OCI-LY3 (cell line): ENCODE results near the gene WBP1.

ENCODE experiments used
- H2AFZ ChIP-seq: fragments of 200-600, 300-600 bp; shearing (Covaris generic); 2 replicates; pipeline ENCODE4 v1.6.0; 2014; ENCODE audit warnings: antibody characterized with exemption, low read depth, low read length
- H3K27ac ChIP-seq: fragments of 200-600, 300-600 bp; sonication (generic); 2 replicates; pipeline ENCODE4 v1.5.1; 2014; ENCODE audit warnings: mild to moderate bottlenecking, low read length, moderate library complexity, mixed read lengths
- H3K27me3 ChIP-seq: fragments of 200-600, 300-600 bp; sonication (generic); 2 replicates; pipeline ENCODE4 v1.6.1; 2014; ENCODE audit warnings: low read depth, low read length, mixed read lengths
- H3K36me3 ChIP-seq: fragments of 200-600, 300-600 bp; sonication (generic); replicated peaks from 2 replicates; pipeline ENCODE3; 2014; ENCODE audit warnings: low read depth, low read length, mixed read lengths
- H3K4me1 ChIP-seq: fragments of 300-600, 200-600 bp; sonication (generic); 2 replicates; pipeline ENCODE4 v1.6.1; 2014; ENCODE audit warnings: low read length, mixed read lengths
- H3K4me2 ChIP-seq: fragments of 200-600, 300-600 bp; sonication (generic); 2 replicates; pipeline ENCODE4 v1.6.1; 2014; ENCODE audit warnings: low read length, mixed read lengths
- H3K4me3 ChIP-seq: fragments of 300-600, 200-600 bp; sonication (generic); 2 replicates; pipeline ENCODE4 v1.5.1; 2014; ENCODE audit warnings: antibody characterized with exemption, mild to moderate bottlenecking, low read length, moderate library complexity
- H3K79me2 ChIP-seq: fragments of 300-600, 200-600 bp; shearing (Covaris generic); 2 replicates; pipeline ENCODE4 v1.6.1; 2014; ENCODE audit warnings: mild to moderate bottlenecking, low read length, mixed read lengths
- H3K9ac ChIP-seq: fragments of 300-600, 200-600 bp; shearing (Covaris generic); 2 replicates; pipeline ENCODE4 v1.6.0; 2014; ENCODE audit warnings: mild to moderate bottlenecking, low read length, moderate library complexity
- H3K9me3 ChIP-seq: fragments of 200-600, 300-600 bp; shearing (Covaris generic); 2 replicates; pipeline ENCODE4 v1.6.1; 2014; ENCODE audit warnings: low read length, mixed read lengths; ENCODE audit not compliant: insufficient read depth
- H4K20me1 ChIP-seq: fragments of 200-600, 300-600 bp; sonication (generic); 2 replicates; pipeline ENCODE4 v1.6.1; 2016; ENCODE audit warnings: low read length, mixed read lengths; ENCODE audit not compliant: insufficient read depth
- CTCF ChIP-seq: fragments of 200-600, 300-600 bp; sonication (generic); IDR thresholded peaks from 2 replicates; pipeline ENCODE4 v1.5.1; 2014; ENCODE audit warnings: antibody characterized with exemption, low read length, low read depth
- EZH2phosphoT487 ChIP-seq: fragments of 200-600 bp; shearing (Covaris generic); IDR thresholded peaks from 2 replicates; pipeline ENCODE4 v1.6.1; 2018; ENCODE audit warnings: antibody characterized with exemption, mixed run types, low read depth

The WBP1 gene

GRCh38 chr2:74493546-74493945, 35.3 kb downstream of the WBP1 start:
- H3K4me2 ChIP-seq, result no peak overlapping the region
- H3K27me3 ChIP-seq, result no peaks in the 10 kb centered on the region
- peaks cover 17% of the 10 kb centered on the region for H3K36me3 ChIP-seq
- no peaks in the 10 kb centered on the region for H4K20me1 ChIP-seq
- no peaks in the 10 kb centered on the region for H3K79me2 ChIP-seq
- no peaks in the 10 kb centered on the region for H3K4me1 ChIP-seq
- no peaks in the 10 kb centered on the region for H3K9me3 ChIP-seq
- H3K9ac ChIP-seq, result no peak overlapping the region
- no peak for TF ChIP-seq CTCF
- no peak for TF ChIP-seq EZH2phosphoT487
- H3K4me3 ChIP-seq, result no peak overlapping the region
- H3K27ac ChIP-seq, result no peak overlapping the region
- H2AFZ ChIP-seq, result no peak overlapping the region

- Histone ChIP-seq H3K4me1 (no peaks in the 10 kb centered on the region), H3K4me3 (no peak overlapping the region), H3K9ac (no peak overlapping the region), H4K20me1 (no peaks in the 10 kb centered on the region), H3K9me3 (no peaks in the 10 kb centered on the region), H2AFZ (no peak overlapping the region), H3K79me2 (no peaks in the 10 kb centered on the region), H3K27me3 (no peaks in the 10 kb centered on the region), H3K27ac (no peak overlapping the region), H3K4me2 (no peak overlapping the region), H3K36me3 (peaks cover 17% of the 10 kb centered on the region)
- no peak for TF ChIP-seq EZH2phosphoT487
- TF ChIP-seq CTCF, result no peak
Observed at GRCh38 chr2:74495440-74495839, 37.2 kb downstream of the WBP1 start.

GRCh38 chr2:74496997-74497776, 38.9 kb downstream of the WBP1 start:
- Histone ChIP-seq H4K20me1 (no peaks in the 10 kb centered on the region), H3K9ac (no peak overlapping the region), H3K79me2 (no peaks in the 10 kb centered on the region), H3K9me3 (no peaks in the 10 kb centered on the region), H3K36me3 (peaks cover 4% of the 10 kb centered on the region), H3K4me3 (no peak overlapping the region), H3K27me3 (no peaks in the 10 kb centered on the region), H3K4me1 (no peaks in the 10 kb centered on the region), H3K27ac (no peak overlapping the region), H3K4me2 (no peak overlapping the region), H2AFZ (no peak overlapping the region)
- no peak for TF ChIP-seq CTCF
- no peak for TF ChIP-seq EZH2phosphoT487

GRCh38 chr2:74497777-74498499, 39.7 kb downstream of the WBP1 start:
- no peak overlapping the region for H3K4me2 ChIP-seq
- TF ChIP-seq EZH2phosphoT487, result no peak
- TF ChIP-seq CTCF, result no peak
- no peaks in the 10 kb centered on the region for H3K9me3 ChIP-seq
- no peaks in the 10 kb centered on the region for H3K4me1 ChIP-seq
- H3K79me2 ChIP-seq, result no peaks in the 10 kb centered on the region
- no peak overlapping the region for H3K4me3 ChIP-seq
- no peak overlapping the region for H3K27ac ChIP-seq
- no peaks in the 10 kb centered on the region for H4K20me1 ChIP-seq
- peaks cover 4% of the 10 kb centered on the region for H3K36me3 ChIP-seq
- no peak overlapping the region for H3K9ac ChIP-seq
- no peak overlapping the region for H2AFZ ChIP-seq
- no peaks in the 10 kb centered on the region for H3K27me3 ChIP-seq
